WTC11 (cell line): ENCODE data around the gene LAMA2. TPM values are rescaled to one million over a fixed set of nuclear protein-coding genes. Genes with fewer than 3 reads are reported as not detected.

ENCODE experiments used
- ATAC-seq: fragments of 200-7000 bp; cut with Tn5 transposase; 2 replicates; pipeline ENCODE4 v1.10.0; 2021; ENCODE audit warnings: mild to moderate bottlenecking, moderate library complexity
- CTCF ChIA-PET: fragments of 300-600 bp; sonication (Branson Sonifier 250); formaldehyde crosslinking; loops from one replicate; lab custom pipeline; 2021; ENCODE audit warnings: antibody characterized with exemption; lab: Charles Lee
- POLR2A ChIA-PET: fragments of 350-600 bp; sonication (Branson Sonifier 250); formaldehyde crosslinking; loops from one replicate; lab custom pipeline; 2021; ENCODE audit warnings: antibody characterized with exemption; lab: Charles Lee
- DNase-seq: peaks from one replicate; pipeline ENCODE4 v3.0.0; 2021; ENCODE audit warnings: low spot score
- H3K27ac Mint-ChIP-seq: 2 replicates; pipeline ENCODE4 v1.8.0; 2021; ENCODE audit warnings: mixed read lengths
- H3K27me3 Mint-ChIP-seq: 2 replicates; pipeline ENCODE4 v1.8.0; 2021; ENCODE audit warnings: low read depth, mild to moderate bottlenecking, moderate library complexity, mixed read lengths
- H3K36me3 Mint-ChIP-seq: 2 replicates; pipeline ENCODE4 v1.8.0; 2021; ENCODE audit warnings: mixed read lengths
- H3K4me1 Mint-ChIP-seq: 2 replicates; pipeline ENCODE4 v1.8.0; 2022; ENCODE audit warnings: mixed read lengths
- H3K4me3 Mint-ChIP-seq: 2 replicates; pipeline ENCODE4 v1.8.0; 2021; ENCODE audit warnings: mild to moderate bottlenecking, moderate library complexity, mixed read lengths
- H3K9me3 Mint-ChIP-seq: 2 replicates; pipeline ENCODE4 v1.8.0; 2021; ENCODE audit warnings: mixed read lengths
- AR ChIP-seq: fragments of 250-450 bp; sonication (Bioruptor Pico); IDR thresholded peaks from 2 replicates; pipeline ENCODE4 v1.9.0; 2021; ENCODE audit warnings: mild to moderate bottlenecking
- CREB1 ChIP-seq: sonication (generic); formaldehyde crosslinking; IDR thresholded peaks from 2 replicates; pipeline ENCODE4 v1.8.0; 2023; ENCODE audit warnings: mild to moderate bottlenecking, missing genetic modification reagents
- ERG ChIP-seq: fragments of 250-450 bp; sonication (Bioruptor Pico); IDR thresholded peaks from 2 replicates; pipeline ENCODE4 v1.8.0; 2021; ENCODE audit warnings: mild to moderate bottlenecking
- FOXJ3 ChIP-seq: sonication (generic); formaldehyde crosslinking; IDR thresholded peaks from 2 replicates; pipeline ENCODE4 v1.9.0; 2021; ENCODE audit warnings: missing genetic modification reagents, mild to moderate bottlenecking, borderline replicate concordance
- FOXP4 ChIP-seq: sonication (generic); formaldehyde crosslinking; IDR thresholded peaks from 2 replicates; pipeline ENCODE4 v1.8.0; 2022; ENCODE audit warnings: mild to moderate bottlenecking, missing genetic modification reagents
- GABPB1 ChIP-seq: sonication (generic); formaldehyde crosslinking; IDR thresholded peaks from 2 replicates; pipeline ENCODE4 v1.8.1; 2023; ENCODE audit warnings: mild to moderate bottlenecking, missing genetic modification reagents
- GTF2I ChIP-seq: fragments of 250-450 bp; sonication (Bioruptor Pico); conservative IDR thresholded peaks from 2 replicates; pipeline ENCODE4 v1.4.0; 2021; ENCODE audit warnings: mild to moderate bottlenecking
- MXD4 ChIP-seq: fragments of 250-450 bp; sonication (Bioruptor Pico); IDR thresholded peaks from 2 replicates; pipeline ENCODE4 v1.8.0; 2021; ENCODE audit warnings: mild to moderate bottlenecking, moderate library complexity, borderline replicate concordance
- NFYB ChIP-seq: sonication (generic); formaldehyde crosslinking; conservative IDR thresholded peaks from 2 replicates; pipeline ENCODE4 v1.8.0; 2022; ENCODE audit warnings: low read depth, missing genetic modification reagents
- NR2C2 ChIP-seq: sonication (generic); formaldehyde crosslinking; IDR thresholded peaks from 2 replicates; pipeline ENCODE4 v1.8.0; 2022; ENCODE audit warnings: mild to moderate bottlenecking, missing genetic modification reagents
- TEAD1 ChIP-seq: sonication (generic); formaldehyde crosslinking; IDR thresholded peaks from 2 replicates; pipeline ENCODE4 v1.8.0; 2022; ENCODE audit warnings: mild to moderate bottlenecking, missing genetic modification reagents
- ZNF121 ChIP-seq: sonication (generic); formaldehyde crosslinking; IDR thresholded peaks from 2 replicates; pipeline ENCODE4 v1.8.0; 2023; ENCODE audit warnings: missing genetic modification reagents
- ZNF281 ChIP-seq: sonication (generic); formaldehyde crosslinking; IDR thresholded peaks from 2 replicates; pipeline ENCODE4 v1.8.0; 2023; ENCODE audit warnings: mild to moderate bottlenecking, missing genetic modification reagents
- total RNA-seq: library from RNA; stranded (reverse); gene quantifications from 3 replicates; pipeline ENCODE4 v1.2.3, GENCODE V29; 2021
- TF ChIP-seq, protein P1 (sequence below): sonication (generic); formaldehyde crosslinking; conservative IDR thresholded peaks from 2 replicates; pipeline ENCODE4 v1.8.1; 2023; ENCODE audit warnings: mild to moderate bottlenecking, low read depth, missing genetic modification reagents, moderate library complexity
- TF ChIP-seq, protein P2 (sequence below): sonication (generic); formaldehyde crosslinking; IDR thresholded peaks from 2 replicates; pipeline ENCODE4 v1.8.0; 2023; ENCODE audit warnings: missing genetic modification reagents
- TF ChIP-seq, protein P3 (sequence below): fragments of 250-450 bp; sonication (Bioruptor Pico); IDR thresholded peaks from 2 replicates; pipeline ENCODE4 v2.1.2; 2022; ENCODE audit warnings: mild to moderate bottlenecking, moderate library complexity
- TF ChIP-seq, protein P4 (sequence below): sonication (generic); formaldehyde crosslinking; IDR thresholded peaks from 2 replicates; pipeline ENCODE4 v1.8.0; 2022; ENCODE audit warnings: mild to moderate bottlenecking, missing genetic modification reagents

LAMA2 gene
- total RNA-seq, 1 experiment from 2014 or later: 6.6 TPM

GRCh38 chr6:128932061-128932460 lies 49.1 kb downstream of the LAMA2 start:
- ChIA-PET POLR2A (no interaction called here), CTCF (no interaction called here)
- ATAC-seq (no peak), DNase-seq (no peak)
- Mint-ChIP-seq H3K4me1 (no peaks in the 10 kb centered on the region), H3K27me3 (no peaks in the 10 kb centered on the region; the same call in 1 of the 2 replicates), H3K27ac (no peak overlapping the region), H3K36me3 (no peaks in the 10 kb centered on the region), H3K9me3 (0 out of 2 replicates have a peak, but pooled peaks cover 7% of the 10 kb centered on the region), H3K4me3 (no peak overlapping the region)
- no peak for TF ChIP-seq NFYB
- no peak for TF ChIP-seq FOXJ3
- TF ChIP-seq, protein P1, sequence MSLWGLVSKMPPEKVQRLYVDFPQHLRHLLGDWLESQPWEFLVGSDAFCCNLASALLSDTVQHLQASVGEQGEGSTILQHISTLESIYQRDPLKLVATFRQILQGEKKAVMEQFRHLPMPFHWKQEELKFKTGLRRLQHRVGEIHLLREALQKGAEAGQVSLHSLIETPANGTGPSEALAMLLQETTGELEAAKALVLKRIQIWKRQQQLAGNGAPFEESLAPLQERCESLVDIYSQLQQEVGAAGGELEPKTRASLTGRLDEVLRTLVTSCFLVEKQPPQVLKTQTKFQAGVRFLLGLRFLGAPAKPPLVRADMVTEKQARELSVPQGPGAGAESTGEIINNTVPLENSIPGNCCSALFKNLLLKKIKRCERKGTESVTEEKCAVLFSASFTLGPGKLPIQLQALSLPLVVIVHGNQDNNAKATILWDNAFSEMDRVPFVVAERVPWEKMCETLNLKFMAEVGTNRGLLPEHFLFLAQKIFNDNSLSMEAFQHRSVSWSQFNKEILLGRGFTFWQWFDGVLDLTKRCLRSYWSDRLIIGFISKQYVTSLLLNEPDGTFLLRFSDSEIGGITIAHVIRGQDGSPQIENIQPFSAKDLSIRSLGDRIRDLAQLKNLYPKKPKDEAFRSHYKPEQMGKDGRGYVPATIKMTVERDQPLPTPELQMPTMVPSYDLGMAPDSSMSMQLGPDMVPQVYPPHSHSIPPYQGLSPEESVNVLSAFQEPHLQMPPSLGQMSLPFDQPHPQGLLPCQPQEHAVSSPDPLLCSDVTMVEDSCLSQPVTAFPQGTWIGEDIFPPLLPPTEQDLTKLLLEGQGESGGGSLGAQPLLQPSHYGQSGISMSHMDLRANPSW: no peak
- TF ChIP-seq NR2C2 (CRISPR knock-in tag): no peak
- TF ChIP-seq ZNF281 (CRISPR knock-in tag): no peak
- TF ChIP-seq AR (CRISPR knock-in tag): no peak
- TF ChIP-seq MXD4 (CRISPR knock-in tag): no peak
- TF ChIP-seq FOXP4: no peak
- no peak for TF ChIP-seq CREB1 (CRISPR knock-in tag)
- TF ChIP-seq GABPB1: no peak
- no peak for TF ChIP-seq ERG (CRISPR knock-in tag)
- TF ChIP-seq, protein P2, sequence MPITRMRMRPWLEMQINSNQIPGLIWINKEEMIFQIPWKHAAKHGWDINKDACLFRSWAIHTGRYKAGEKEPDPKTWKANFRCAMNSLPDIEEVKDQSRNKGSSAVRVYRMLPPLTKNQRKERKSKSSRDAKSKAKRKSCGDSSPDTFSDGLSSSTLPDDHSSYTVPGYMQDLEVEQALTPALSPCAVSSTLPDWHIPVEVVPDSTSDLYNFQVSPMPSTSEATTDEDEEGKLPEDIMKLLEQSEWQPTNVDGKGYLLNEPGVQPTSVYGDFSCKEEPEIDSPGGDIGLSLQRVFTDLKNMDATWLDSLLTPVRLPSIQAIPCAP: no peak

GRCh38 chr6:128950864-128951263 lies 67.9 kb downstream of the LAMA2 start:
- peaks cover 30% of the 10 kb centered on the region for H3K4me1 Mint-ChIP-seq
- H3K4me3 Mint-ChIP-seq: no peak overlapping the region
- no peaks in the 10 kb centered on the region for H3K27me3 Mint-ChIP-seq
- no peaks in the 10 kb centered on the region for H3K36me3 Mint-ChIP-seq
- CTCF ChIA-PET: no interaction called here
- H3K27ac Mint-ChIP-seq: no peak overlapping the region
- ATAC-seq (no peak), DNase-seq (no peak)
- POLR2A ChIA-PET: no interaction called here
- peaks cover 3% of the 10 kb centered on the region; the same call in 1 of the 2 replicates for H3K9me3 Mint-ChIP-seq
- TF ChIP-seq FOXJ3 (no peak), GTF2I (CRISPR knock-in tag) (no peak), ZNF121 (CRISPR knock-in tag) (no peak), CREB1 (CRISPR knock-in tag) (no peak), TEAD1 (no peak)
- TF ChIP-seq, protein P3, sequence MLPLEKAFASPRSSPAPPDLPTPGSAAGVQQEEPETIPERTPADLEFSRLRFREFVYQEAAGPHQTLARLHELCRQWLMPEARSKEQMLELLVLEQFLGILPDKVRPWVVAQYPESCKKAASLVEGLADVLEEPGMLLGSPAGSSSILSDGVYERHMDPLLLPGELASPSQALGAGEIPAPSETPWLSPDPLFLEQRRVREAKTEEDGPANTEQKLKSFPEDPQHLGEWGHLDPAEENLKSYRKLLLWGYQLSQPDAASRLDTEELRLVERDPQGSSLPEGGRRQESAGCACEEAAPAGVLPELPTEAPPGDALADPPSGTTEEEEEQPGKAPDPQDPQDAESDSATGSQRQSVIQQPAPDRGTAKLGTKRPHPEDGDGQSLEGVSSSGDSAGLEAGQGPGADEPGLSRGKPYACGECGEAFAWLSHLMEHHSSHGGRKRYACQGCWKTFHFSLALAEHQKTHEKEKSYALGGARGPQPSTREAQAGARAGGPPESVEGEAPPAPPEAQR (CRISPR knock-in tag): no peak
- TF ChIP-seq, protein P4, sequence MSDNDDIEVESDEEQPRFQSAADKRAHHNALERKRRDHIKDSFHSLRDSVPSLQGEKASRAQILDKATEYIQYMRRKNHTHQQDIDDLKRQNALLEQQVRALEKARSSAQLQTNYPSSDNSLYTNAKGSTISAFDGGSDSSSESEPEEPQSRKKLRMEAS: no peak
